Ishikawa (cell line): ENCODE data around the gene STH.

Source experiments
- CEBPB ChIP-seq: IDR thresholded peaks from 2 replicates; pipeline ENCODE4 v1.6.1; 2012
- CREB1 ChIP-seq: IDR thresholded peaks from 2 replicates; pipeline ENCODE4 v1.6.1; 2012; ENCODE audit warnings: low read depth
- EGR1 ChIP-seq: IDR thresholded peaks from 2 replicates; pipeline ENCODE4 v1.6.1; 2012
- EP300 ChIP-seq: IDR thresholded peaks from 2 replicates; pipeline ENCODE4 v1.6.1; 2012; ENCODE audit warnings: borderline replicate concordance
- FOXM1 ChIP-seq: IDR thresholded peaks from 2 replicates; pipeline ENCODE4 v1.6.1; 2012; ENCODE audit warnings: low read depth, borderline replicate concordance
- NFIC ChIP-seq: IDR thresholded peaks from 2 replicates; pipeline ENCODE4 v1.6.1; 2012
- RAD21 ChIP-seq: IDR thresholded peaks from 2 replicates; pipeline ENCODE4 v1.6.1; 2012; ENCODE audit warnings: low read depth
- TAF1 ChIP-seq: IDR thresholded peaks from 2 replicates; pipeline ENCODE4 v1.6.1; 2012; ENCODE audit warnings: low read depth, mild to moderate bottlenecking
- TCF12 ChIP-seq: IDR thresholded peaks from 2 replicates; pipeline ENCODE4 v1.6.1; 2012; ENCODE audit warnings: low read depth
- TEAD4 ChIP-seq: IDR thresholded peaks from 2 replicates; pipeline ENCODE4 v1.6.1; 2012
- YY1 ChIP-seq: IDR thresholded peaks from 2 replicates; pipeline ENCODE4 v1.6.1; 2012; ENCODE audit warnings: low read depth
- ZBTB7A ChIP-seq: IDR thresholded peaks from 2 replicates; pipeline ENCODE4 v1.6.1; 2012; ENCODE audit warnings: low read depth
- TF ChIP-seq, protein P1 (sequence below): IDR thresholded peaks from 2 replicates; pipeline ENCODE4 v1.6.1; 2012; ENCODE audit warnings: low read depth, mild to moderate bottlenecking
- TF ChIP-seq, protein P2 (sequence below): IDR thresholded peaks from 2 replicates; pipeline ENCODE4 v1.6.1; 2012
- TF ChIP-seq, protein P3 (sequence below): IDR thresholded peaks from 2 replicates; pipeline ENCODE4 v1.6.1; 2012

Gene STH

DNA sequence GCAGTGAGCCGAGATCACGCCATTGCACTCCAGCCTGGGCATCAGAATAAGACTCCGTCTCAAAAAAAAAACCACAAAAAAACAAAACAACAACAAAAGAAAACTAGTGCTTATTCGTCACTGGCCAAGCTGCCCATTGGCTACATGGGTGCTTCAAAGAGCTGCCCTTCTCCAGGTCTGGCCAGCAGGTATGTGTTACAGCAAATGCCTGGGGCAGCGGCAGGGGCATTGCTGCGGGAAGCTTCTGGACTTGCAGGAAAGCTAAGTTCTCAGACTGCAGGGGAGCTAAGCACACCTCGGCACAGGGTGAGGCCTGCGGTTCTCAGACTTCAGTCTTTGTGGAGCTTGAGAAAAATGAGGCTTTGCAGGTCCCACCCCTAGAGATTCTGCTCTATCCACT, 4.1 kb upstream of the STH start:
- TF ChIP-seq EGR1 (no peak), TCF12 (no peak), ZBTB7A (no peak), NFIC (no peak), TAF1 (no peak), EP300 (no peak), CEBPB (no peak), CREB1 (no peak), RAD21 (no peak), TEAD4 (no peak), YY1 (no peak), FOXM1 (no peak)
- TF ChIP-seq, protein P1, sequence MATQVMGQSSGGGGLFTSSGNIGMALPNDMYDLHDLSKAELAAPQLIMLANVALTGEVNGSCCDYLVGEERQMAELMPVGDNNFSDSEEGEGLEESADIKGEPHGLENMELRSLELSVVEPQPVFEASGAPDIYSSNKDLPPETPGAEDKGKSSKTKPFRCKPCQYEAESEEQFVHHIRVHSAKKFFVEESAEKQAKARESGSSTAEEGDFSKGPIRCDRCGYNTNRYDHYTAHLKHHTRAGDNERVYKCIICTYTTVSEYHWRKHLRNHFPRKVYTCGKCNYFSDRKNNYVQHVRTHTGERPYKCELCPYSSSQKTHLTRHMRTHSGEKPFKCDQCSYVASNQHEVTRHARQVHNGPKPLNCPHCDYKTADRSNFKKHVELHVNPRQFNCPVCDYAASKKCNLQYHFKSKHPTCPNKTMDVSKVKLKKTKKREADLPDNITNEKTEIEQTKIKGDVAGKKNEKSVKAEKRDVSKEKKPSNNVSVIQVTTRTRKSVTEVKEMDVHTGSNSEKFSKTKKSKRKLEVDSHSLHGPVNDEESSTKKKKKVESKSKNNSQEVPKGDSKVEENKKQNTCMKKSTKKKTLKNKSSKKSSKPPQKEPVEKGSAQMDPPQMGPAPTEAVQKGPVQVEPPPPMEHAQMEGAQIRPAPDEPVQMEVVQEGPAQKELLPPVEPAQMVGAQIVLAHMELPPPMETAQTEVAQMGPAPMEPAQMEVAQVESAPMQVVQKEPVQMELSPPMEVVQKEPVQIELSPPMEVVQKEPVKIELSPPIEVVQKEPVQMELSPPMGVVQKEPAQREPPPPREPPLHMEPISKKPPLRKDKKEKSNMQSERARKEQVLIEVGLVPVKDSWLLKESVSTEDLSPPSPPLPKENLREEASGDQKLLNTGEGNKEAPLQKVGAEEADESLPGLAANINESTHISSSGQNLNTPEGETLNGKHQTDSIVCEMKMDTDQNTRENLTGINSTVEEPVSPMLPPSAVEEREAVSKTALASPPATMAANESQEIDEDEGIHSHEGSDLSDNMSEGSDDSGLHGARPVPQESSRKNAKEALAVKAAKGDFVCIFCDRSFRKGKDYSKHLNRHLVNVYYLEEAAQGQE, result no peak
- TF ChIP-seq, protein P2, sequence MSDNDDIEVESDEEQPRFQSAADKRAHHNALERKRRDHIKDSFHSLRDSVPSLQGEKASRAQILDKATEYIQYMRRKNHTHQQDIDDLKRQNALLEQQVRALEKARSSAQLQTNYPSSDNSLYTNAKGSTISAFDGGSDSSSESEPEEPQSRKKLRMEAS, result no peak
- TF ChIP-seq, protein P3, sequence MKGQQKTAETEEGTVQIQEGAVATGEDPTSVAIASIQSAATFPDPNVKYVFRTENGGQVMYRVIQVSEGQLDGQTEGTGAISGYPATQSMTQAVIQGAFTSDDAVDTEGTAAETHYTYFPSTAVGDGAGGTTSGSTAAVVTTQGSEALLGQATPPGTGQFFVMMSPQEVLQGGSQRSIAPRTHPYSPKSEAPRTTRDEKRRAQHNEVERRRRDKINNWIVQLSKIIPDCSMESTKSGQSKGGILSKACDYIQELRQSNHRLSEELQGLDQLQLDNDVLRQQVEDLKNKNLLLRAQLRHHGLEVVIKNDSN, result no peak

DNA sequence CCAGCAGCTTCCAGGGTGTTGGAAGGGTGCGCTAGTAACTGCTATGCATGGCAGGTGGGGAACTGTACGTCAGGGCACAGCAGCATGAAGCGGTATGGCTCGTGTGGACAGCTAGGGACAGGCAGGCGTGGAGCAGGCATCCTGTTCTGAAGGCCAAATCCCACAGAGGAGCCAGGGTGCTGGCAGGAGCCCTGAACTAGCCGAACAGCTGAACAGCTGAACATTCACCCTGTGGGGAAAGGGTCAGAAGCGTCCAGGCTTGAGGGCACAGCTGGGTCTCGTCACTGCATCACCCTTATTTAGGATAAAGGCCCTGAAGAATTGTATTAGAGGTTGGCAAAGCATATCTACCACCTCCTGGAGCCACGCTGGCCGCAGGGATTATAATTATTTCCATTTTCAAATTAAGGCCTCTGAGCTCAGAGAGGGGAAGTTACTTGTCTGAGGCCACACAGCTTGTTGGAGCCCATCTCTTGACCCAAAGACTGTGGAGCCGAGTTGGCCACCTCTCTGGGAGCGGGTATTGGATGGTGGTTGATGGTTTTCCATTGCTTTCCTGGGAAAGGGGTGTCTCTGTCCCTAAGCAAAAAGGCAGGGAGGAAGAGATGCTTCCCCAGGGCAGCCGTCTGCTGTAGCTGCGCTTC, 3.3 kb upstream of the STH start:
- TF ChIP-seq FOXM1 (no peak), ZBTB7A (no peak), YY1 (no peak), CEBPB (no peak), TCF12 (no peak), CREB1 (no peak)
- TF ChIP-seq, protein P2, result no peak

DNA sequence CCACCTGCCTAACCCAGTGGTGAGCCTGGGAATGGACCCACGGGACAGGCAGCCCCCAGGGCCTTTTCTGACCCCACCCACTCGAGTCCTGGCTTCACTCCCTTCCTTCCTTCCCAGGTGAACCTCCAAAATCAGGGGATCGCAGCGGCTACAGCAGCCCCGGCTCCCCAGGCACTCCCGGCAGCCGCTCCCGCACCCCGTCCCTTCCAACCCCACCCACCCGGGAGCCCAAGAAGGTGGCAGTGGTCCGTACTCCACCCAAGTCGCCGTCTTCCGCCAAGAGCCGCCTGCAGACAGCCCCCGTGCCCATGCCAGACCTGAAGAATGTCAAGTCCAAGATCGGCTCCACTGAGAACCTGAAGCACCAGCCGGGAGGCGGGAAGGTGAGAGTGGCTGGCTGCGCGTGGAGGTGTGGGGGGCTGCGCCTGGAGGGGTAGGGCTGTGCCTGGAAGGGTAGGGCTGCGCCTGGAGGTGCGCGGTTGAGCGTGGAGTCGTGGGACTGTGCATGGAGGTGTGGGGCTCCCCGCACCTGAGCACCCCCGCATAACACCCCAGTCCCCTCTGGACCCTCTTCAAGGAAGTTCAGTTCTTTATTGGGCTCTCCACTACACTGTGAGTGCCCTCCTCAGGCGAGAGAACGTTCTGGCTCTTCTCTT, 2.6 kb upstream of the STH start:
- TF ChIP-seq, protein P1, result no peak
- TF ChIP-seq, protein P2, result no peak
- TF ChIP-seq CEBPB (no peak), EGR1 (no peak), NFIC (no peak), RAD21 (no peak), TAF1 (no peak), TEAD4 (no peak), ZBTB7A (no peak), EP300 (no peak), CREB1 (no peak), FOXM1 (no peak)
- TF ChIP-seq, protein P3, result no peak

DNA sequence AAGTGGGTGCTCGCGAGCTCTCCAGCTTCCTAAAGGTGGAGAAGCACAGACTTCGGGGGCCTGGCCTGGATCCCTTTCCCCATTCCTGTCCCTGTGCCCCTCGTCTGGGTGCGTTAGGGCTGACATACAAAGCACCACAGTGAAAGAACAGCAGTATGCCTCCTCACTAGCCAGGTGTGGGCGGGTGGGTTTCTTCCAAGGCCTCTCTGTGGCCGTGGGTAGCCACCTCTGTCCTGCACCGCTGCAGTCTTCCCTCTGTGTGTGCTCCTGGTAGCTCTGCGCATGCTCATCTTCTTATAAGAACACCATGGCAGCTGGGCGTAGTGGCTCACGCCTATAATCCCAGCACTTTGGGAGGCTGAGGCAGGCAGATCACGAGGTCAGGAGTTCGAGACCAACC, 1.9 kb upstream of the STH start:
- TF ChIP-seq, protein P3, result no peak
- TF ChIP-seq, protein P1, result no peak
- TF ChIP-seq TEAD4 (no peak), EP300 (no peak), YY1 (no peak), TAF1 (no peak), FOXM1 (no peak), CREB1 (no peak), RAD21 (no peak), CEBPB (no peak), NFIC (no peak), ZBTB7A (no peak), EGR1 (no peak), TCF12 (no peak)
- TF ChIP-seq, protein P2, result no peak
